Activated CD4-positive, CD25-positive, alpha-beta regulatory T cell (primary cell): ENCODE data around the gene HCK.
"Not testable (repeated sequence)": the region's sequence is repeated elsewhere in the genome, so short reads cannot be mapped to it uniquely, and the experiment has no call there.

ENCODE experiments used
- DNase-seq, 4 experiments: peaks; one replicate each; lab custom pipeline; 2025; lab: John Stamatoyannopoulos, UW

HCK gene

GRCh38 chr20:32029561-32029960, 22.5 kb upstream of the HCK start:
- no peak for DNase-seq

GRCh38 chr20:32031007-32031958, 20.8 kb upstream of the HCK start:
- DNase-seq: peak in 3 of 4 experiments; percentile 17 to 43 (median 42)

- DNase-seq: no peak
Observed at GRCh38 chr20:32033316-32033715, 18.7 kb upstream of the HCK start.

- DNase-seq: not testable (repeated sequence)
Observed at GRCh38 chr20:32033721-32034120, 18.3 kb upstream of the HCK start.

GRCh38 chr20:32034581-32035425, 17.2 kb upstream of the HCK start:
- DNase-seq: no peak

- no peak for DNase-seq
Observed at GRCh38 chr20:32035426-32035779, 16.6 kb upstream of the HCK start.

GRCh38 chr20:32036252-32036651, 15.8 kb upstream of the HCK start:
- no peak for DNase-seq

GRCh38 chr20:32036716-32037485, 15.1 kb upstream of the HCK start:
- DNase-seq: no peak

GRCh38 chr20:32037929-32038328, 14.1 kb upstream of the HCK start:
- DNase-seq: no peak

GRCh38 chr20:32040142-32040953, 11.7 kb upstream of the HCK start:
- DNase-seq: no peak

GRCh38 chr20:32045999-32046398, 6.0 kb upstream of the HCK start:
- no peak for DNase-seq

GRCh38 chr20:32050324-32050841, 1.7 kb upstream of the HCK start:
- no peak for DNase-seq

- no peak for DNase-seq
Observed at GRCh38 chr20:32050851-32051556, 1.0 kb upstream of the HCK start.

GRCh38 chr20:32051720-32052089, 337 bp upstream of the HCK start:
- DNase-seq: no peak

GRCh38 chr20:32052778-32053362, 828 bp downstream of the HCK start:
- no peak for DNase-seq

GRCh38 chr20:32053648-32054047, 1.6 kb downstream of the HCK start:
- no peak for DNase-seq

- no peak for DNase-seq
Observed at GRCh38 chr20:32056708-32057483, 4.9 kb downstream of the HCK start.

- no peak for DNase-seq
Observed at GRCh38 chr20:32057656-32058184, 5.7 kb downstream of the HCK start.

GRCh38 chr20:32059189-32059588, 7.1 kb downstream of the HCK start:
- no peak for DNase-seq
